ENCODE measurements around the gene CDT1. TPM values are rescaled to one million over a fixed set of nuclear protein-coding genes. Genes with fewer than 3 reads are reported as not detected.

The CDT1 gene
- total RNA-seq, 1 experiment from 2014 or later, result 160 TPM

GRCh38 chr16:88754109-88754911 is 49.3 kb upstream of the CDT1 start:
- peaks cover 2 to 11% of the 10 kb centered on the region in 2 experiments; a peak in 2 of 4 replicates for H3K36me3 ChIP-seq (ENCODE audit: control insufficient read depth in 1 of 2, insufficient read depth in 2 of 2, low read length in 2 of 2)
- ATAC-seq (no peak), DNase-seq (ENCODE audit: low read depth, low spot score) (no peak)
- TF ChIP-seq ZFX (IDR thresholded peaks at IDR 0.05) (peak; percentile 18; the same call in 1 of the 2 replicates), YY1 (IDR thresholded peaks at IDR 0.05; ENCODE audit: extremely low read depth, insufficient replicate concordance, low read depth, low read length) (no peak)
- H3K27me3 ChIP-seq (ENCODE audit: insufficient read depth, low read length), result no peaks in the 10 kb centered on the region
- peaks cover 0 to 15% of the 10 kb centered on the region in 2 experiments; a peak in 1 of 4 replicates for H3K4me1 ChIP-seq (ENCODE audit: control insufficient read depth in 1 of 2, insufficient read depth in 2 of 2, low read length in 2 of 2)
- BruUV-seq (replicated peaks), result no TSS peak
- no peaks in the 10 kb centered on the region for H3K9me3 ChIP-seq (ENCODE audit: control insufficient read depth in 1 of 2, insufficient read depth in 1 of 2, low read depth in 1 of 2, low read length in 2 of 2)
- no peak overlapping the region for H3K9ac ChIP-seq (ENCODE audit: low read length)
- no peaks in the 10 kb centered on the region for H3K9me2 ChIP-seq (ENCODE audit: insufficient read depth)
- H4K20me1 ChIP-seq (ENCODE audit: insufficient read depth), result peaks cover 16% of the 10 kb centered on the region; the same call in 1 of the 2 replicates
- H3K79me2 ChIP-seq (ENCODE audit: insufficient read depth, low read length), result peaks cover 94% of the 10 kb centered on the region
- no peak overlapping the region for H2AFZ ChIP-seq (ENCODE audit: low read depth, low read length, poor library complexity, severe bottlenecking)
- no peak overlapping the region for H3K4me2 ChIP-seq (ENCODE audit: low read length)
- intact Hi-C loops (cut with micrococcal nuclease), result no loop called here
- ChIA-PET CTCF (interaction anchor here (3.1 kb wide), 1 partner anchor 17 kb away, joined by 11 read pairs; no protein-coding TSS in a partner anchor), RAD21 (ENCODE audit: low non-redundant PET in 1 of 2, low total read pairs in 2 of 2, uncharacterized antibody in 2 of 2, unreplicated experiment in 2 of 2) (no interaction called here), POLR2A (no interaction called here)
- H3K27ac ChIP-seq (ENCODE audit: low read depth, low read length), result no peak overlapping the region; the same call in 1 of the 2 replicates
- no peak overlapping the region for H3K4me3 ChIP-seq (replicated peaks in 1 of 2; ENCODE audit: low read depth in 1 of 2, low read length in 2 of 2)

GRCh38 chr16:88754912-88755744 is 48.5 kb upstream of the CDT1 start:
- H3K4me2 ChIP-seq (ENCODE audit: low read length), result no peak overlapping the region
- H3K27ac ChIP-seq (ENCODE audit: low read depth, low read length), result peak overlapping the region; percentile 15; the same call in 1 of the 2 replicates
- no peak overlapping the region for H3K9ac ChIP-seq (ENCODE audit: low read length)
- peaks cover 16% of the 10 kb centered on the region; the same call in 1 of the 2 replicates for H4K20me1 ChIP-seq (ENCODE audit: insufficient read depth)
- no peak for ATAC-seq
- H3K79me2 ChIP-seq (ENCODE audit: insufficient read depth, low read length), result peaks cover 95% of the 10 kb centered on the region
- H3K9me3 ChIP-seq (ENCODE audit: control insufficient read depth in 1 of 2, insufficient read depth in 1 of 2, low read depth in 1 of 2, low read length in 2 of 2), result no peaks in the 10 kb centered on the region
- intact Hi-C loops (cut with micrococcal nuclease), result no loop called here
- ChIA-PET CTCF (interaction anchor here (3.1 kb wide), 1 partner anchor 18 kb away, joined by 11 read pairs; no protein-coding TSS in a partner anchor), POLR2A (no interaction called here), RAD21 (ENCODE audit: low non-redundant PET in 1 of 2, low total read pairs in 2 of 2, uncharacterized antibody in 2 of 2, unreplicated experiment in 2 of 2) (no interaction called here)
- no peak overlapping the region for H2AFZ ChIP-seq (ENCODE audit: low read depth, low read length, poor library complexity, severe bottlenecking)
- no peaks in the 10 kb centered on the region for H3K27me3 ChIP-seq (ENCODE audit: insufficient read depth, low read length)
- TF ChIP-seq SRF (IDR thresholded peaks at IDR 0.05; ENCODE audit: low read depth) (no peak), CEBPB (IDR thresholded peaks at IDR 0.05; ENCODE audit: low read depth) (no peak), ATF3 (IDR thresholded peaks at IDR 0.05) (no peak), SP1 (IDR thresholded peaks at IDR 0.05; ENCODE audit: low read depth) (no peak), RAD21 (IDR thresholded peaks at IDR 0.05; ENCODE audit: low read depth) (no peak), POLR2AphosphoS5 (IDR thresholded peaks at IDR 0.05; ENCODE audit: low read depth, low read length) (no peak), YY1 (IDR thresholded peaks at IDR 0.05; ENCODE audit: extremely low read depth, insufficient replicate concordance, low read depth, low read length) (no peak), JUND (IDR thresholded peaks at IDR 0.05) (no peak)
- no peak for DNase-seq (ENCODE audit: low read depth, low spot score)
- no TSS peak for BruUV-seq (replicated peaks)
- peaks cover 2 to 11% of the 10 kb centered on the region in 2 experiments; a peak in 2 of 4 replicates for H3K36me3 ChIP-seq (ENCODE audit: control insufficient read depth in 1 of 2, insufficient read depth in 2 of 2, low read length in 2 of 2)
- H3K9me2 ChIP-seq (ENCODE audit: insufficient read depth), result no peaks in the 10 kb centered on the region
- no peak overlapping the region for H3K4me3 ChIP-seq (replicated peaks in 1 of 2; ENCODE audit: low read depth in 1 of 2, low read length in 2 of 2)
- peaks cover 0 to 15% of the 10 kb centered on the region in 2 experiments; a peak in 1 of 4 replicates for H3K4me1 ChIP-seq (ENCODE audit: control insufficient read depth in 1 of 2, insufficient read depth in 2 of 2, low read length in 2 of 2)
